ENCODE measurements around the gene IMPDH1. TPM values are rescaled to one million over a fixed set of nuclear protein-coding genes. Genes with fewer than 3 reads are reported as not detected.

The IMPDH1 gene
- total and polyA plus RNA-seq, 10 of the 15 experiments (the other 5 are each of a cell fraction or from before 2014, with no cell fraction given): 0.50 to 61.3 (median 41.8) TPM

DNA sequence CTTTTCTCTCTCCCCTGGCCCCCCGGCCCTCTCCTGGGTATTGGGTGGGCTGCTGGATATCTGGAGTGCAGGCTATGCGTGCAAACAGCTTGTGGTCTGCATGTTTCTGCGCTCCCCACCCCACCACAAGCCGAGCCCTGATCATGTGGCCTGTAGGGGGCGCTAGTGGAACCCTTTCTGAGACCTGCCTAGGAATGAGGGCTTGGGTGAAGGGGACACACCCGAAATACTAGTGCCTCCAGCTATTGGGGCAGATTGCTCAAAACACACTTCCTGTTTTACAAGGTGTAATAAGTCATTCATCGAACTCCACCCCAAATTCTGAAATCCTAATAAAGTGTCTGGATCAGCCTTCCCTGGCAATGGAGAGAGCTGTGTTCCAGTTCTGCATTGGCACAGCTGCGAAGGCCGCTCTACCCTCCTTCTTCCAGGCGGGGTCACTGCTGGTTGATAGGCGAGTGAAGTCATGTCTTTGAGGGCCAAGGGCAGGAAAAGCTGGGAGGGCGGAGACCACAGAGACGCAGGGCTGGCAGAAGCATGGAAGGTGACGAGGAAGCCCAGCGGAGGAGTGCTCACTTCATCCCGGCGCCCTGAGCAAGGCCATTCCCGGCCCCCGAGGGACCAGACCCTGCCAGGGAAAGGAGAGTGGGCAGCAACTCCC, 28.5 kb downstream of the IMPDH1 start:
- SMC1A ChIA-PET (ENCODE audit: uncharacterized antibody, unreplicated experiment): interaction anchor here (0.7 to 1.3 kb wide), 3 partner anchors 9 to 43 kb away, joined by 3 to 4 read pairs (median 3); no protein-coding TSS in a partner anchor
- intact Hi-C loops (cut with micrococcal nuclease; ENCODE audit: unreplicated experiment) (loop anchor here (10.0 kb wide), 1 partner anchor 246 kb away; no protein-coding TSS in a partner anchor), in situ Hi-C loops (cut with MboI) (no loop called here)
- Histone ChIP-seq H4K20me1 (ENCODE audit: control insufficient read depth, insufficient read depth) (no peaks in the 10 kb centered on the region), H3K4me3 (no peak overlapping the region), H3K9ac (ENCODE audit: control insufficient read depth, insufficient read depth, low read length) (no peak overlapping the region), H3K36me3 (ENCODE audit: control insufficient read depth in 2 of 2, insufficient read depth in 2 of 2, low read length in 1 of 2) (no peaks in the 10 kb centered on the region), H3K4me1 (ENCODE audit: control insufficient read depth, insufficient read depth, low read length) (no peaks in the 10 kb centered on the region), H3K27ac (ENCODE audit: control insufficient read depth, insufficient read depth) (no peak overlapping the region), H3K4me2 (ENCODE audit: control insufficient read depth, insufficient read depth) (no peak overlapping the region), H3K27me3 (replicated peaks in 1 of 2; ENCODE audit: control insufficient read depth in 2 of 2, insufficient read depth in 2 of 2, low read length in 1 of 2) (no peaks in the 10 kb centered on the region), H3K9me3 (replicated peaks; ENCODE audit: control insufficient read depth, insufficient read depth, low read length) (no peaks in the 10 kb centered on the region), H3K79me2 (ENCODE audit: control insufficient read depth, insufficient read depth, low read length) (no peaks in the 10 kb centered on the region), H2AFZ (ENCODE audit: control insufficient read depth, low read depth, low read length) (no peak overlapping the region)
- CTCF ChIA-PET: interaction anchor here (0.6 to 4.9 kb wide), 14 partner anchors 9 to 357 kb away, joined by 3 to 31 read pairs (median 3); no protein-coding TSS in a partner anchor
- TF ChIP-seq SPI1 (IDR thresholded peaks at IDR 0.05; ENCODE audit: borderline replicate concordance, insufficient read depth, low read depth, low read length) (peak; percentile 27; the same call in 1 of the 2 replicates), RAD21 (IDR thresholded peaks at IDR 0.05; ENCODE audit: insufficient read depth, low read depth, low read length) (0 out of 2 replicates have a peak, but pooled peaks have one; percentile 2), CTCF (IDR thresholded peaks at IDR 0.05 in 2 of 3, conservative IDR thresholded peaks at IDR 0.05 in 1 of 3; ENCODE audit: control insufficient read depth in 2 of 3, extremely low read depth in 1 of 3, insufficient read depth in 1 of 3, low read depth in 3 of 3, low read length in 3 of 3) (peak; percentile 28 to 71 (median 56)), FOS (IDR thresholded peaks at IDR 0.05; ENCODE audit: borderline replicate concordance, extremely low read depth, insufficient read length) (no peak), IRF5 (IDR thresholded peaks at IDR 0.05; ENCODE audit: borderline replicate concordance) (no peak)
- WGBS (ENCODE audit: insufficient coverage, insufficient replicate concordance, low lambda C conversion rate, missing lambda C conversion rate): 44% methylated on average over 19 of the region's 19 CpGs
- POLR2A ChIA-PET: interaction anchor here (1.0 to 1.3 kb wide), 2 partner anchors 10 to 23 kb away, joined by 4 to 5 read pairs; no protein-coding TSS in a partner anchor
- RAD21 ChIA-PET (ENCODE audit: unreplicated experiment): interaction anchor here (0.8 kb wide), 1 partner anchor 46 kb away, joined by 3 read pairs; no protein-coding TSS in a partner anchor
- ATAC-seq (peak; percentile 72), DNase-seq (ENCODE audit: low read depth, low spot score) (no peak), FAIRE-seq (no peak)
- no TSS peak for BruUV-seq (replicated peaks)

All from GM12878 (cell line).